ENCODE data around the gene GTPBP4. TPM values are rescaled to one million over a fixed set of nuclear protein-coding genes. Genes with fewer than 3 reads are reported as not detected.

The GTPBP4 gene
- total RNA-seq, 1 donor from 2014 or later = 14.1 TPM

- no peak overlapping the region for H3K27ac ChIP-seq (ENCODE audit: low read depth, low read length)
- peaks cover 9 to 23% (median 14%) of the 10 kb centered on the region in 3 donors for H3K4me1 ChIP-seq (ENCODE audit: control insufficient read depth in 3 of 3, insufficient read depth in 3 of 3, low read length in 3 of 3)
- H3K27me3 ChIP-seq (ENCODE audit: control insufficient read depth in 3 of 3, insufficient read depth in 3 of 3, low read length in 3 of 3) = no peaks in the 10 kb centered on the region
- no peak overlapping the region for H3K9ac ChIP-seq (ENCODE audit: low read depth in 1 of 3, low read length in 3 of 3)
- H3K9me3 ChIP-seq (ENCODE audit: control insufficient read depth in 3 of 3, low read length in 3 of 3) = no peaks in the 10 kb centered on the region
- H3K36me3 ChIP-seq (ENCODE audit: control insufficient read depth in 3 of 3, insufficient read depth in 3 of 3, low read length in 3 of 3) = peaks cover 36 to 45% (median 42%) of the 10 kb centered on the region in 3 donors
- H3K4me3 ChIP-seq (ENCODE audit: low read length in 3 of 3) = no peak overlapping the region
Measured at GRCh38 chr10:1020460-1020859, 32.2 kb downstream of the GTPBP4 start.

GRCh38 chr10:1020958-1021357, 32.7 kb downstream of the GTPBP4 start:
- no peak overlapping the region for H3K4me3 ChIP-seq (ENCODE audit: low read length in 3 of 3)
- no peaks in the 10 kb centered on the region for H3K9me3 ChIP-seq (ENCODE audit: control insufficient read depth in 3 of 3, low read length in 3 of 3)
- no peak overlapping the region for H3K27ac ChIP-seq (ENCODE audit: low read depth, low read length)
- H3K36me3 ChIP-seq (ENCODE audit: control insufficient read depth in 3 of 3, insufficient read depth in 3 of 3, low read length in 3 of 3) = peaks cover 31 to 41% (median 38%) of the 10 kb centered on the region in 3 donors
- peaks cover 9 to 23% (median 14%) of the 10 kb centered on the region in 3 donors for H3K4me1 ChIP-seq (ENCODE audit: control insufficient read depth in 3 of 3, insufficient read depth in 3 of 3, low read length in 3 of 3)
- H3K27me3 ChIP-seq (ENCODE audit: control insufficient read depth in 3 of 3, insufficient read depth in 3 of 3, low read length in 3 of 3) = no peaks in the 10 kb centered on the region
- H3K9ac ChIP-seq (ENCODE audit: low read depth in 1 of 3, low read length in 3 of 3) = no peak overlapping the region

GRCh38 chr10:1022413-1022812, 34.2 kb downstream of the GTPBP4 start:
- H3K9me3 ChIP-seq (ENCODE audit: control insufficient read depth in 3 of 3, low read length in 3 of 3) = no peaks in the 10 kb centered on the region
- H3K27ac ChIP-seq (ENCODE audit: low read depth, low read length) = peak overlapping the region; percentile 80
- peak overlapping the region; percentile 57 to 74 (median 64) for H3K9ac ChIP-seq (ENCODE audit: low read depth in 1 of 3, low read length in 3 of 3)
- H3K4me3 ChIP-seq (ENCODE audit: low read length in 3 of 3) = peak overlapping the region; percentile 40 to 70 (median 67)
- peaks cover 12 to 23% (median 14%) of the 10 kb centered on the region in 3 donors for H3K4me1 ChIP-seq (ENCODE audit: control insufficient read depth in 3 of 3, insufficient read depth in 3 of 3, low read length in 3 of 3)
- no peaks in the 10 kb centered on the region for H3K27me3 ChIP-seq (ENCODE audit: control insufficient read depth in 3 of 3, insufficient read depth in 3 of 3, low read length in 3 of 3)
- H3K36me3 ChIP-seq (ENCODE audit: control insufficient read depth in 3 of 3, insufficient read depth in 3 of 3, low read length in 3 of 3) = peaks cover 21 to 33% (median 27%) of the 10 kb centered on the region in 3 donors

- peaks cover 15 to 31% (median 23%) of the 10 kb centered on the region in 3 donors for H3K36me3 ChIP-seq (ENCODE audit: control insufficient read depth in 3 of 3, insufficient read depth in 3 of 3, low read length in 3 of 3)
- H3K4me3 ChIP-seq (ENCODE audit: low read length in 3 of 3) = peak overlapping the region; percentile 56 to 82 (median 65)
- H3K27me3 ChIP-seq (ENCODE audit: control insufficient read depth in 3 of 3, insufficient read depth in 3 of 3, low read length in 3 of 3) = no peaks in the 10 kb centered on the region
- H3K9ac ChIP-seq (ENCODE audit: low read depth in 1 of 3, low read length in 3 of 3) = peak overlapping the region; percentile 44 to 85 (median 54)
- peaks cover 12 to 23% (median 14%) of the 10 kb centered on the region in 3 donors for H3K4me1 ChIP-seq (ENCODE audit: control insufficient read depth in 3 of 3, insufficient read depth in 3 of 3, low read length in 3 of 3)
- peak overlapping the region; percentile 88 for H3K27ac ChIP-seq (ENCODE audit: low read depth, low read length)
- no peaks in the 10 kb centered on the region for H3K9me3 ChIP-seq (ENCODE audit: control insufficient read depth in 3 of 3, low read length in 3 of 3)
Measured at GRCh38 chr10:1024103-1024502, 35.9 kb downstream of the GTPBP4 start.

GRCh38 chr10:1025683-1026082, 37.4 kb downstream of the GTPBP4 start, which contains the start of gene IDI2:
Gene IDI2 (minus strand): TSS chr10:1025859. CDS start chr10:1024723, 1,136 bp downstream.
- peaks cover 12 to 23% (median 14%) of the 10 kb centered on the region in 3 donors for H3K4me1 ChIP-seq (ENCODE audit: control insufficient read depth in 3 of 3, insufficient read depth in 3 of 3, low read length in 3 of 3)
- no peaks in the 10 kb centered on the region for H3K27me3 ChIP-seq (ENCODE audit: control insufficient read depth in 3 of 3, insufficient read depth in 3 of 3, low read length in 3 of 3)
- H3K9ac ChIP-seq (ENCODE audit: low read depth in 1 of 3, low read length in 3 of 3) = peak within 1 kb of the TSS; percentile 43 to 85 (median 54)
- peak within 1 kb of the TSS; percentile 88 for H3K27ac ChIP-seq (ENCODE audit: low read depth, low read length)
- no peaks in the 10 kb centered on the region for H3K9me3 ChIP-seq (ENCODE audit: control insufficient read depth in 3 of 3, low read length in 3 of 3)
- peak within 1 kb of the TSS; percentile 59 to 82 (median 65) for H3K4me3 ChIP-seq (ENCODE audit: low read length in 3 of 3)
- peaks cover 6 to 22% (median 10%) of the 10 kb centered on the region in 3 donors for H3K36me3 ChIP-seq (ENCODE audit: control insufficient read depth in 3 of 3, insufficient read depth in 3 of 3, low read length in 3 of 3)

- H3K4me3 ChIP-seq (ENCODE audit: low read length in 3 of 3) = peak overlapping the region in 2 of 3 donors; percentile 29 to 43
- no peaks in the 10 kb centered on the region for H3K27me3 ChIP-seq (ENCODE audit: control insufficient read depth in 3 of 3, insufficient read depth in 3 of 3, low read length in 3 of 3)
- H3K36me3 ChIP-seq (ENCODE audit: control insufficient read depth in 3 of 3, insufficient read depth in 3 of 3, low read length in 3 of 3) = peaks cover 0 to 14% (median 1%) of the 10 kb centered on the region in 3 donors
- peak overlapping the region; percentile 88 for H3K27ac ChIP-seq (ENCODE audit: low read depth, low read length)
- peak overlapping the region; percentile 30 to 85 (median 58) for H3K9ac ChIP-seq (ENCODE audit: low read depth in 1 of 3, low read length in 3 of 3)
- H3K9me3 ChIP-seq (ENCODE audit: control insufficient read depth in 3 of 3, low read length in 3 of 3) = no peaks in the 10 kb centered on the region
- peaks cover 12 to 23% (median 14%) of the 10 kb centered on the region in 3 donors for H3K4me1 ChIP-seq (ENCODE audit: control insufficient read depth in 3 of 3, insufficient read depth in 3 of 3, low read length in 3 of 3)
Measured at GRCh38 chr10:1026578-1026977, 38.3 kb downstream of the GTPBP4 start.

- H3K27me3 ChIP-seq (ENCODE audit: control insufficient read depth in 3 of 3, insufficient read depth in 3 of 3, low read length in 3 of 3) = no peaks in the 10 kb centered on the region
- H3K4me1 ChIP-seq (ENCODE audit: control insufficient read depth in 3 of 3, insufficient read depth in 3 of 3, low read length in 3 of 3) = peaks cover 10 to 16% (median 15%) of the 10 kb centered on the region in 3 donors
- no peak overlapping the region for H3K4me3 ChIP-seq (ENCODE audit: low read length in 3 of 3)
- H3K36me3 ChIP-seq (ENCODE audit: control insufficient read depth in 3 of 3, insufficient read depth in 3 of 3, low read length in 3 of 3) = peaks cover 0 to 2% (median 0%) of the 10 kb centered on the region in 3 donors
- no peaks in the 10 kb centered on the region for H3K9me3 ChIP-seq (ENCODE audit: control insufficient read depth in 3 of 3, low read length in 3 of 3)
- H3K9ac ChIP-seq (ENCODE audit: low read depth in 1 of 3, low read length in 3 of 3) = no peak overlapping the region
- H3K27ac ChIP-seq (ENCODE audit: low read depth, low read length) = no peak overlapping the region
Measured at GRCh38 chr10:1029838-1030237, 41.6 kb downstream of the GTPBP4 start.

- peak overlapping the region; percentile 92 for H3K27ac ChIP-seq (ENCODE audit: low read depth, low read length)
- peak overlapping the region; percentile 4 to 24 (median 24) for H3K4me3 ChIP-seq (ENCODE audit: low read length in 3 of 3)
Measured at GRCh38 chr10:1033601-1034000, 45.4 kb downstream of the GTPBP4 start.

GRCh38 chr10:1034758-1035157, 46.5 kb downstream of the GTPBP4 start:
- peak overlapping the region; percentile 92 for H3K27ac ChIP-seq (ENCODE audit: low read depth, low read length)
- H3K4me1 ChIP-seq (ENCODE audit: control insufficient read depth in 3 of 3, insufficient read depth in 3 of 3, low read length in 3 of 3) = peaks cover 29 to 42% (median 42%) of the 10 kb centered on the region in 3 donors
- peaks cover 0 to 11% (median 0%) of the 10 kb centered on the region in 3 donors for H3K36me3 ChIP-seq (ENCODE audit: control insufficient read depth in 3 of 3, insufficient read depth in 3 of 3, low read length in 3 of 3)
- peak overlapping the region in 1 of 3 donors; percentile 23 for H3K4me3 ChIP-seq (ENCODE audit: low read length in 3 of 3)
- no peaks in the 10 kb centered on the region for H3K9me3 ChIP-seq (ENCODE audit: control insufficient read depth in 3 of 3, low read length in 3 of 3)
- peak overlapping the region; percentile 15 to 74 (median 17) for H3K9ac ChIP-seq (ENCODE audit: low read depth in 1 of 3, low read length in 3 of 3)
- H3K27me3 ChIP-seq (ENCODE audit: control insufficient read depth in 3 of 3, insufficient read depth in 3 of 3, low read length in 3 of 3) = no peaks in the 10 kb centered on the region

More at GRCh38 chr10:1033601-1034000, 45.4 kb downstream of the GTPBP4 start:
- no peaks in the 10 kb centered on the region for H3K9me3 ChIP-seq (ENCODE audit: control insufficient read depth in 3 of 3, low read length in 3 of 3)
- H3K27me3 ChIP-seq (ENCODE audit: control insufficient read depth in 3 of 3, insufficient read depth in 3 of 3, low read length in 3 of 3) = no peaks in the 10 kb centered on the region
- peak overlapping the region; percentile 40 to 79 (median 57) for H3K9ac ChIP-seq (ENCODE audit: low read depth in 1 of 3, low read length in 3 of 3)
- H3K36me3 ChIP-seq (ENCODE audit: control insufficient read depth in 3 of 3, insufficient read depth in 3 of 3, low read length in 3 of 3) = peaks cover 0 to 11% (median 0%) of the 10 kb centered on the region in 3 donors
- peaks cover 29 to 39% (median 37%) of the 10 kb centered on the region in 3 donors for H3K4me1 ChIP-seq (ENCODE audit: control insufficient read depth in 3 of 3, insufficient read depth in 3 of 3, low read length in 3 of 3)

- peak overlapping the region; percentile 13 to 17 (median 15) for H3K9ac ChIP-seq (ENCODE audit: low read depth in 1 of 3, low read length in 3 of 3)
- peaks cover 2 to 14% (median 2%) of the 10 kb centered on the region in 3 donors for H3K36me3 ChIP-seq (ENCODE audit: control insufficient read depth in 3 of 3, insufficient read depth in 3 of 3, low read length in 3 of 3)
- no peaks in the 10 kb centered on the region for H3K9me3 ChIP-seq (ENCODE audit: control insufficient read depth in 3 of 3, low read length in 3 of 3)
- peak overlapping the region; percentile 92 for H3K27ac ChIP-seq (ENCODE audit: low read depth, low read length)
- H3K4me1 ChIP-seq (ENCODE audit: control insufficient read depth in 3 of 3, insufficient read depth in 3 of 3, low read length in 3 of 3) = peaks cover 29 to 42% (median 42%) of the 10 kb centered on the region in 3 donors
- peak overlapping the region in 1 of 3 donors; percentile 22 for H3K4me3 ChIP-seq (ENCODE audit: low read length in 3 of 3)
- no peaks in the 10 kb centered on the region for H3K27me3 ChIP-seq (ENCODE audit: control insufficient read depth in 3 of 3, insufficient read depth in 3 of 3, low read length in 3 of 3)
Measured at GRCh38 chr10:1035201-1035600, 47.0 kb downstream of the GTPBP4 start.

All from skeletal muscle tissue (tissue), 4 donors.